GM12874 (cell line): ENCODE results near the gene ST7L.

ENCODE experiments used
- CTCF ChIP-seq: IDR thresholded peaks from 2 replicates; pipeline ENCODE4 v1.5.1; 2011; ENCODE audit warnings: low read depth, mild to moderate bottlenecking, control low read depth, low read length, moderate library complexity; ENCODE audit not compliant: insufficient read depth

Gene ST7L

GRCh38 chr1:112532064-112532463 is 86.9 kb downstream of the ST7L start:
- no peak for TF ChIP-seq CTCF

GRCh38 chr1:112530832-112531231 is 88.1 kb downstream of the ST7L start:
- no peak for TF ChIP-seq CTCF

GRCh38 chr1:112529301-112529700 is 89.6 kb downstream of the ST7L start:
- TF ChIP-seq CTCF = no peak

DNA sequence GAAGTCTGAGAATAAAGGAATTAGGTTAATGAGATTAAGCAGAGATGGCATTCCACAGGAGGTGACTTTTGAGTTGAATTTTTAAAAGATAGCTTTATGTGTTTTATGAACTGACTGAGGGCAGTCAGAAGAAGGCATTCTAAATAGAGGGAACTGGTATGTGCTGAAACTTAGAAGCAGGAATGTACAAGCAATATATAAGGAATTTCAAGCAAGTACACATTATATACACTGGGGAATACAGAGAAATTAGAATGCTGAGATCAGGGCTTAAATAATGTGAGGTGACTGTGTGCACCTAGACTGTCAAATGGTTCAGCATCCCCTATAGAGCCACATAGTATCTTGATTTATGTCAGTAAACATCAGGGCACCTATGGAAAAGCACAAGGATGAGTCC is 90.9 kb downstream of the ST7L start:
- no peak for TF ChIP-seq CTCF

- no peak for TF ChIP-seq CTCF
Measured at GRCh38 chr1:112527266-112528010, 91.5 kb downstream of the ST7L start.

DNA sequence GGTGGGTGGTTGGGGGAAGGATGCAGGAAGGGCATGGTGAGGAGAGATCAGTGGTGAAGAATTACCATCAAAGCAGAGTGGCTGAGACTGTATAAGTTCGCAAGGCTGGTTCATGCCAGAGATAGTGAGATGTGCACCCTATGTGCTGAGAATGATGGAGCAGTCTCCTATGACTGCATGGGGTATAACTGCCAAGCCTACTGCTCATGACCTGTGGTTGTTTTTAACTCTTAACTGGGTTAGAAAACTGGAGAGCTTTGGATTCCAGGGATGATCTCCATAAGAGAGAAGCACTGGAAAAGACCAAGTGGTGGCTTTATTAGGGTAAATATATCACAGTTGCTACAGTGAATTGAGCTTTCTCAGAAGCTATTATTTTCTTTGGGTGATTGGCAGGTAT is 94.0 kb downstream of the ST7L start:
- no peak for TF ChIP-seq CTCF

DNA sequence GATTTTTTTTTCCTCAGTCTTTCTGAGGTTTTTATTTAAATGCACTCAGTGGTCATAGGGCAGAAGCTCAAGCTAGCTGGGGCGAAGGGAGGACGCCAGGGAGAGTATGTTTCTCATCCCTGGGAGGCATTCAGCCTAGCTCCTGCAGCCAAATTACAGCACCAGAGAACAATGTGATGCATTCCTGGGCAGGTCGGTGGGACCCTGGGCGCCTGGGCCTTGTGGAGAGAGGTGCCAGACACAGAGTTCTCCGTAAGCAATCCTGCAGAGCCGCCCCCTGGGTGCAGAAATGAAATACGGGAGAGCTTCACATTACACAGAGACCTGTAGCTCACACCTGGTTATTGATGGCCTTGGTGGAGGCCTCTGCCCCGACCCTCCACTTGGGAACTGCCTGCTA is 94.7 kb downstream of the ST7L start:
- TF ChIP-seq CTCF = no peak
